CD4-positive, alpha-beta T cell treated with Interferon alpha-2 for 1 hour (primary cell): ENCODE measurements around the gene AJM1.
"Not testable (repeated sequence)": the region's sequence is repeated elsewhere in the genome, so short reads cannot be mapped to it uniquely, and the experiment has no call there.

Experiments
- DNase-seq, 2 donors: peaks; one replicate each; pipeline ENCODE4 v3.0.0-alpha.2; 2020 to 2022

Gene AJM1

GRCh38 chr9:136842380-136842948, at the start of gene AJM1:
Gene AJM1, plus strand, starts transcription at chr9:136842478. Its CDS starts 1,937 bp downstream, at chr9:136844415.
- peak; percentile 78 to 86 for DNase-seq

- no peak for DNase-seq
Measured at GRCh38 chr9:136793086-136793946, 49.0 kb upstream of the AJM1 start.

GRCh38 chr9:136794281-136794999, 47.8 kb upstream of the AJM1 start:
- DNase-seq: no peak

GRCh38 chr9:136795000-136795348, 47.3 kb upstream of the AJM1 start:
- DNase-seq: no peak

- DNase-seq: no peak
Measured at GRCh38 chr9:136796238-136796774, 46.0 kb upstream of the AJM1 start, which contains the start of gene CCDC183. Gene CCDC183, plus strand, starts transcription at chr9:136796338. Its CDS starts 60 bp downstream, at chr9:136796398.

- not testable (repeated sequence) for DNase-seq
Measured at GRCh38 chr9:136796775-136797347, 45.4 kb upstream of the AJM1 start.

- no peak for DNase-seq
Measured at GRCh38 chr9:136798708-136799078, 43.6 kb upstream of the AJM1 start.

GRCh38 chr9:136799079-136799853, 43.0 kb upstream of the AJM1 start:
- no peak for DNase-seq

- peak; percentile 88 to 92 for DNase-seq
Measured at GRCh38 chr9:136799854-136800657, 42.2 kb upstream of the AJM1 start.

GRCh38 chr9:136802321-136802720, 40.0 kb upstream of the AJM1 start:
- DNase-seq: no peak

- DNase-seq: not testable (repeated sequence)
Measured at GRCh38 chr9:136803009-136803550, 39.2 kb upstream of the AJM1 start.

GRCh38 chr9:136803551-136804508, 38.4 kb upstream of the AJM1 start:
- DNase-seq: no peak

- no peak for DNase-seq
Measured at GRCh38 chr9:136804509-136805206, 37.6 kb upstream of the AJM1 start.

- no peak for DNase-seq
Measured at GRCh38 chr9:136805207-136805740, 37.0 kb upstream of the AJM1 start.

- no peak for DNase-seq
Measured at GRCh38 chr9:136806067-136806466, 36.2 kb upstream of the AJM1 start.

GRCh38 chr9:136806631-136807201, 35.6 kb upstream of the AJM1 start:
- DNase-seq: no peak

- DNase-seq: peak; percentile 78 to 87
Measured at GRCh38 chr9:136807281-136808074, 34.8 kb upstream of the AJM1 start, which contains the start of gene RABL6. Gene RABL6, plus strand, starts transcription at chr9:136807948. Its CDS starts 249 bp downstream, at chr9:136808197.
